ENCODE results near the gene RGMB.

- TF ChIP-seq CTCF (conservative IDR thresholded peaks at IDR 0.05 in 1 of 2, IDR thresholded peaks at IDR 0.05 in 1 of 2; ENCODE audit: low read depth in 1 of 2, low read length in 2 of 2), result no peak
- TF ChIP-seq EZH2 (IDR thresholded peaks at IDR 0.05; ENCODE audit: low read length, missing control alignments), result no peak
Measured at GRCh38 chr5:98795243-98795642, 21.8 kb downstream of the RGMB start.

Data from fibroblast of lung (primary cell).